Left cardiac atrium (tissue), 4 donors: ENCODE results near the gene PRPSAP1. TPM values are rescaled to one million over a fixed set of nuclear protein-coding genes. Genes with fewer than 3 reads are reported as not detected.
"Not testable (repeated sequence)": the region's sequence is repeated elsewhere in the genome, so short reads cannot be mapped to it uniquely, and the experiment has no call there.

Experiments
- ATAC-seq, 2 donors: fragments of 200-7000 bp; cut with Tn5 transposase; one replicate each; pipeline ENCODE4 v1.9.1; 2020; ENCODE audit warnings: mild to moderate bottlenecking in 2 of 2, moderate library complexity in 2 of 2
- DNase-seq: peaks from one replicate; pipeline ENCODE4 v3.0.0-alpha.2; 2020
- intact Hi-C, 2 donors: fragments of 100-400 bp; cut with DNase I; formaldehyde crosslinking; loops; one replicate each; pipeline versions ENCODE4 v1.14.1 to v1.15.1; 2022 to 2023
- total RNA-seq, 2 donors: library from RNA; stranded (reverse); fragmentation: NEBNext Ultra II Directional; extraction: Animal tissue kit (Norgen Biotek cat#: 25700); gene quantifications; one replicate each; pipeline ENCODE4 v1.2.1, GENCODE V29; 2021
- donor health status: DM: no; HTN: yes; CAD: no.
- donor health status: DM: no; HTN: yes; CAD: no; lungs with severe emphysema.
- donor health status: DM: yes; HTN: yes; CAD: no.
- donor health status: Dilated cardiomyopathy.

The PRPSAP1 gene
- total RNA-seq, 2 donors from 2014 or later, result 38.9 to 39.3 TPM

DNA sequence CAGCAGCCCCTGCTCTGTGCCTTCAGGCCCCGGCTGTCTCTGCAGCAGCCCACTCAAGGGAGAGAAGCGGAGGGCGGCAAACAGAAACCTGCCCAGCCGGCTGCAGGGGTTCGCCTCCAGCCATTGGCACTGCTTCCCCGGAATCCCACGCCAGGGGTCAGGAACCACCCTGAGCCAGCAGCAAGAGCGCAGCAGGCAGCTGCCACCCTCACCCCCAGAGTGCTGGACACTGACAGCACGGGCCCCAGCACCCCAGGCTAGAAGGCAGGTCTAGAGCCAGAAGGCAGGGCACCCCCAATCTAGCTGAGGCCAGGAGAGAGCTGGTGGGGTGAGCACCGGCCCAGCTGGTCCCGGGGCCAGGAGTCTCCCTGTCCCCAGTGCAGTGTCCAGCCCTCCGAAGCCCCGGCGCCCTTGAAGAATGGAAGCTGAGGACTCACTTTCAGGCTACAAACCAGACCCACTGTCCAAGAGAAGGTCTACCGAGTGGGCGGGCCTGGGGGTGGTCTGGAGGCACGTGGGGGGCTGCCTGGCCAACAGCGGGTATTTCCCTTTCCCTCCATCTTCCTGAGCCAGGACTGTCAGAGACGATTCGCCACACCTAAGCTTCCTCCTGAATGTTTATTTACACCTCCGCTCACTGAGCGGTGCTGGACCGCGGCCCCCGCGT lies 80.1 kb downstream of the PRPSAP1 start:
- DNase-seq (no peak), ATAC-seq (no peak)
- intact Hi-C loops, result loop anchor here in 1 of 2 donors (10.0 kb wide), 1 partner anchor 89 kb away; no protein-coding TSS in a partner anchor

DNA sequence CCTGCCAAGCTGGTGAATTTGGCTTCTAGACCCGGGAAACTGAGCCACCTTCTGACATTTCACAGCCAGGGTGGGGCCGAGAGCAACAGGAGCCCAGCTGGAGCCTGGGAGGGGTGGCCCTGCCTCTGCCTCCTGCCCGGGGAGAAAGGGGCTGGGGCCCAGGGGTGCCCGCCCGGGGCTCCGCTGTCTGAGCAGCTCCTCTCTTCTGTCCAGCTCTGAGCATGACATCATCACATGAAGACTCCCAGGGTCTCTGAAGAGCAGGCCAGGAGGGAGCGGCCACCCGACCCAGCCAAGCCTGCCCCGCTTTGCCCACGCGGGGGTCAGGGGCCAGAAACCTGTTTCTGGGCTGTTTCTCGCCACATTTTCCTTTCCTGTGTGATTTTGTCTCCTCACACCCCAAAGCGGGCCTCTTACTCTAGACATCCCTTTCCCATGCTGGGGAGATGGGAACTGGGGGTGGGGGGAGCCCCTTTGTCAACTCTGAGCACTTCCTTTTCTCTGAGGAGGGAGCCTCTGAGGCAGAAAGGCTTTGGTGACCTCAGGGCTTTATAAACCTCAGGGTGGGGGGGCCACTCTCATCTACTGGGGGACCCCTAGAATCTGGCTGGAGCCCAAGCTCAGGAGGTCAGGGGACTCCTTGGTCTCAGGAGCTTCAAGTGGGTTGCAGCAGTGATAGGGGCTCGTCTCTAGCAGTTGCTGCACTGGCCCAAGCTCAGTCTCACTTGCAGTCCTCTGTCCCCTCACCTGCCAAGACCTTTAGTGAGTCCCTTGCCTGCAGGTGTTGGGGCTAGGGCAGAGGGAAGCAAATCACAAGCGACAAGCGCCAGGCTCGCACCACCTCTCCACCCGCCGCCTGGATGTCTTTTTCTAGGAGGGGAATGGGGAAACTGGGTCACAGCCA lies 80.9 kb downstream of the PRPSAP1 start:
- DNase-seq, result no peak
- intact Hi-C loops, result loop anchor here in 1 of 2 donors (10.0 kb wide), 1 partner anchor 88 kb away; no protein-coding TSS in a partner anchor
- ATAC-seq, result peak; percentile 5 to 15

DNA sequence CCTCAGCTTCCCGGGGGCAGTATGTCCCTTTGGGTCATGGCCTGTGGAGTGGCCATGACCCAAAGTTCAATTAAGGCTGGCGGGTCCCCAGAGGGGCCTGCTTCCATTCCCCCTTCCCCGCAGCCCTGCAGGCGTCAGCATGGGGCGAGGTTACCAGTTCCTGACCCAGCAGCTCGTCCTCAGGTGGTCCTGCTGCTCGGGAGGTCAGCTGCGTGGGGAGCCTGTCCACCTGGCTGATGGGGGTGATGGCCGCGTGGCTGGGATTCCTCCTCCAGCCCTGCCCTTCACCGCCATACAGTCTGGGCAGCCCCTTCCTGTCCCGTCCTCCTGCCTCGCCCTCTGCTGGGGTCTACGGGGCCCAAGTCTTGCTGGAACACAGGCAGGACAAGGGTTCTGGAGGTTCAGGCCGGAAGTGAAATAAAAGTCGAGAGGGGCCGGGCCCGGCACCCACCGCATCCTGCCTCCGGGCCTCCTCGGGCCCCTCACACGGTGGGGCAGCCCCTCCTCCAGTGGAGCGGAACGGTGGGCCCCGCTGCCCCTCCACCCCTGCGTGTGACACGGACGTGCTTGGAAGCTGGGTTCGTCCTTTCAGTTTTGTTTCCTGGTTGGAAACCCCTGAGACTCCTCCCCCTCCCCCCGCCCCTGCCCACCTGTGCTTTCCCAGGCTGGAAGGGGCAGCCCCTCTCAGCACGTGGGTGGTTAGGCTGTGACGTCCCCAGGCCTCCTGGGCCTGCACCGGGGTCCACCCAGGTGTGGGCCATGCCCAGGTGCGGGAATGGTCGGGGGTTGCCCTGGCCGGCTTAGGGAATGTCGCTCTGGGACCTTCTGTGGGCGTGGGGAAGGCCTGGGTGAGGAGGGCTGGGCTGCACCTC lies 81.8 kb downstream of the PRPSAP1 start:
- ATAC-seq, result peak; percentile 4 to 13
- intact Hi-C loops, result loop anchor here in 1 of 2 donors (10.0 kb wide), 1 partner anchor 87 kb away; no protein-coding TSS in a partner anchor

DNA sequence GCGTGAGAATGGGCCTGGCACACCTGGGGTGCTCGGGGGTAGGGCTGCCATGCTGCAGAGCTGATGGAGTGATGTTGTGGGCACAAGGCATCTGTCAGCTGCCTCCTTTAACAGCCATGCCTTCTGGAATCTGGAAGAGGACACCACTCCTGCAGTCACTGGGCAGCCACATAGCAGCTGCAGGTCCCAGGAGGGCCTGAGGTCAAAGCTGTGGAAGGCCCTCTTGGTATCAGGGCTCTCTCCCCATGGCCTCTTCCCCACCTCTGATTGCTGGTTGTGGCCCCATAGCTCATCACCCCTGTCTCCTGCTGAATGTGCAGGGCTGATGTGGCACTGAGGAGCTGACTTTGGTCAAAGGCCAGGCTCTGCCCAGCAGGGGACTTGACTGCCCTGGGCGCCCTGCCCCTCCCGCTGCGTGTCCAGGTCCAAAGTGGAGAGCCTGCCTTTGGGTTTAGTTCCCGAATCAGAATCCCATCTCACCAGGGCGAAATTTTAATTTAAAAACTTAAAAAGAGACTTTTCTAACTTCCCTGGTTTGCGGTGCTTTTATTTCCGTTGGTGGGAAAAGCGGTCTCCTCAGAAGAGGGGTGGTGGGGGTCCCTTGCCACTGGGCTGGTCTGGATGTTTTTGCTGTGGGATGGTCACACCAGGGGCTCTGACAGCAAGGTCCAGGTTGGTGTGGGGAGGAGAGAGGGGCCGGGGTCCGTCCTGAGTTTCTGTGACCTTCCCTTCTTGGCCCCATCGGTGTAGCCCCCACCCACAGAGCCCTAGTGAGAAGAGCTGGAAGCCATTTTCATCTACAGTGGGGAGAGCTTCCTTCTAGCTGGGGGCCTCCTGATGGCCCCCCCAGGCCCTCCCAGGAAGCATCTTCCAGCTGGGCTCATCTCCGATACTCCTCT lies 82.7 kb downstream of the PRPSAP1 start:
- intact Hi-C loops, result loop anchor here in 1 of 2 donors (10.0 kb wide), 1 partner anchor 86 kb away; no protein-coding TSS in a partner anchor
- DNase-seq (no peak), ATAC-seq (no peak)

More for the DNA sequence above, 81.8 kb downstream of the PRPSAP1 start:
- no peak for DNase-seq

DNA sequence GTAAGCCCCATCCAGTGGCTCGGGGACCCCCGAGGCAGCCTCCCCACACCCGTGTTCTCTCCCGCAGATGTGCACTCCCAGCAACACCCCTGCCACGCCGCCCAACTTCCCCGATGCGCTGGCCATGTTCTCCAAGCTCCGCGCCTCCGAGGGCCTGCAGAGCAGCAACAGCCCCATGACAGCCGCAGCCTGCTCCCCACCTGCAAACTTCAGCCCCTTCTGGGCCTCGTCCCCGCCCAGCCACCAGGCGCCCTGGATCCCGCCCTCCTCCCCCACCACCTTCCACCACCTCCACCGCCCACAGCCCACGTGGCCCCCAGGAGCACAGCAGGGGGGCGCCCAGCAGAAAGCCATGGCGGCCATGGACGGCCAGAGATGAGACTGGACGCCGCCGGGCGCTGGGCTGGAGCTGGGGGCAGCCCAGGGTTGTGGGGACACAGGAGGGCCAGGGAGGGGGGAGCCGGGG lies 83.6 kb downstream of the PRPSAP1 start:
- ATAC-seq, result no peak
- no peak for DNase-seq
- intact Hi-C loops, result loop anchor here in 1 of 2 donors (10.0 kb wide), 1 partner anchor 85 kb away; no protein-coding TSS in a partner anchor

DNA sequence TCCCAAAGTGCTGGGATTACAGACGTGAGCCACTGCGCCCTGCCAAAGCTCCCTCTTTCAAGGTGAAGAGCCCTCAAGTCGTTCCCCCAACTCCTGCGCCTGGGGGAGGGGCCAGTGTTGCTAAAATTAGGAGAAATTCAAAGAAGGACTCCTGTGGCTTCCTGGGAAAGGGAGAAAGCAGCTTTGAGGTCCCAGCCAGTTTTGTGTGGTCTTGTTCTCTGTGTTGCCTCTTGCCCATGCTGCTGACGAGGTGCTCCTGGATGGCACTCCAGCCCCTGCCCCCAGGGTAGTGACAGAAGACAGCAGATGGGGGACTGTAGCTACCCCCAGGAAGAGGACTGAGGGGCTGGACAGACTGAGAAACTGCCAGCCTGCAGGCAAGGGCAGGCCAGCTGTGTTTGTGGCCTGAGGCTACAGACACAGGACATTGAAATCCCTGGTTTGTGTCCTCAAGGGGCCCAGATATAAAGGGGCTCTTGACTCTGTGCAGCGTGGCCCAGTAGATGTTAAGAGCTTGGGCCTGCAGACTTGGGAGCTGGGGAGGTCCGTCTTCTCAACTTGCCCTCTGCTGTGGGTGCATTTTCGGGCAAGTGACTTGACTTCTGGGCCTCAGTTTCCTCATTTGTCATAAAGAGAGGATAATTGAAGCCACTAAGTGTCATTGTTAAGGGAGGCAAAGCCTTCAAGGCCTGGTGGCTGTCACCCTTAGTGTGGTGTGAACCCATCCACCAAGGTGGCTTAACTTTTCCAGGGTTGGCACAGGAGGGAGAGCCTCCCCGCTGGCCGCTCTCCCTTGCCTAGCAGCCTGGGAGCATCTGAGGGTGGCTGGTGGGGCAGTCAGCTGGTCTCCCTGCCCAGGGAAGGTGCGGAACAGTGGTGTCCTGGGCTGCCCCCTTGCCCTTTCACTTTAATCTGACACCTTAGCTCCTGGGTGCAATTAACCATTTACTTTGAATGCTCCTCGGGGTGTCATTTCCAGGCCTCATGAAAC lies 84.4 kb downstream of the PRPSAP1 start:
- ATAC-seq, result no peak
- DNase-seq, result no peak
- intact Hi-C loops, result no loop called here

DNA sequence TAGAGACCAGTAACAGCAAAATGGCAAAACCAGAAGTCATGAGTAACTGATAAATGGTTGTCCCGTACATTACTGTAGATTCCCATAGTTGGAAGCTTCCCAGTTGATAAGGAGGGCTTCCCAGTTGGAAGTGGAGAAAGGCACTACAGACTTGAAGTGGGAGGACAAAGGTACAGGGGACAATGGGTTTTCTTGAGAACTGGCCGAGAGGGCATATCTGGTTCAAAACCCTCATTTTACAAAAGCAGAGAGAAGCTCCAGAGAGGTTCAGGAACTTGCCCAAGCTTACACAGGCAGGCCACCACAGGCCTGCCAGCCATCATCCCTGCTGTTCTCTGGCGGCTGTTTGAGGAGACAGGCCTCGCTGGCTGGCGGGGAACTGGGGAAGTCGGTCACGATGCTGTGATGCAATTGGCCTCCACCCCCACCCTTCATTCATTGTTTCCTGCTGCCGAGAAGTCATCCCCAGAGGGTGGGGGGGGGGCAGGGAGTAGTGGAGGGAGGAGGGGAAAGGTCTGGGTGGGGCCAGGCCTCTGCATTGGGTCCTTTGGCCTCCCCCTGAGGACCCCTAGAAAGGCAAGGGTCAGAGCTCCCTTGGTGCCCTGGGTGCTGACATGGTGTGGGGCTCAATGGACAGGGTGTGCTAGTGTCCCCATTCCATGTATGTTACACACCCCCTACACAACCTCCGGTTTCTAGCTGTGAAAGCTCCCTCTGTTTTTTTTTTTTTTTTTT lies 85.5 kb downstream of the PRPSAP1 start:
- DNase-seq (peak; percentile 86), ATAC-seq (peak; percentile 4 to 13)
- intact Hi-C loops, result no loop called here

DNA sequence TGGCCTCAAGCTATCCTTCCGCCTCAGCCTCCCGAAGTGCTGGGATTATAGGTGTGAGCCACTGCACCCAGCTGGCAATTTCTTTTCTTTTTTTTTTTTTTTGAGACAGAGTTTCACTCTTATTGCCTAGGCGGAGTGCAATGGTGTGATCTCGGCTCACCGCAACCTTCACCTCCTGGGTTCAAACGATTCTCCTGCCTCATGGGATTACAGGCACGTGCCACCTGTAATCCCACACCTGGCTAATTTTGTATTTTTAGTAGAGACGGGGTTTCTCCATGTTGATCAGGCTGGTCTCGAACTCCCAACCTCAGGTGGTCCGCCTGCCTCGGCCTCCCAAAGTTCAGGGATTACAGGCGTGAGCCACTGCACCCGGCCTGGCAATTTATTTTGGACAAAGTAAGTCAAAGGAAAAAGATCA lies 86.1 kb downstream of the PRPSAP1 start:
- ATAC-seq, DNase-seq, intact Hi-C loops: not testable (repeated sequence)

DNA sequence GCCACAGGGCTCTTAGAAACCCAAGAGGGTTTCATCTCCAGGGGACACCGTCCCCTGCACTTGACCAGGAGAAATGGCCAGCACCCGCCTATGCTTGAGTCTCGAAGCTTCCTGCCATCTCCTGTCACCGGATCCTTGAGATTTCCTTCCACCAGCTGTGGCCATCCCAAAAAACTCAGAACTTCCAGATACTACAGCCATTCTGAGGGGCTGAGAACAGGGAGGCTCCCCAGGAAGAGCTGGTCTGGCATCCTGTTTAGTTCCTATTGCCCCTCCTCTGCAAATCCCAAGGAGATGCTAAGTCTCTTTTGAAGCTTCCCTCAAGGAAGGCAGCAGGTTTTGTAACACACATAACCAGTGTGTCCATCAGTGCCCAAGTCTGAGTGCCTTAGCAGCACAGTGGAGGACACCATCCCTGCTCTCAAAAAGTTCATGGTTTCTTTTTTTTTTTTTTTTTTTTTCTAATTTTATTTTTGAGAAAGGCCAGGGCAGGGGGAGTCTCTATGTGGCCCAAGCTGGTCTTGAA lies 86.6 kb downstream of the PRPSAP1 start:
- no peak for ATAC-seq
- DNase-seq, result no peak
- intact Hi-C loops, result no loop called here

DNA sequence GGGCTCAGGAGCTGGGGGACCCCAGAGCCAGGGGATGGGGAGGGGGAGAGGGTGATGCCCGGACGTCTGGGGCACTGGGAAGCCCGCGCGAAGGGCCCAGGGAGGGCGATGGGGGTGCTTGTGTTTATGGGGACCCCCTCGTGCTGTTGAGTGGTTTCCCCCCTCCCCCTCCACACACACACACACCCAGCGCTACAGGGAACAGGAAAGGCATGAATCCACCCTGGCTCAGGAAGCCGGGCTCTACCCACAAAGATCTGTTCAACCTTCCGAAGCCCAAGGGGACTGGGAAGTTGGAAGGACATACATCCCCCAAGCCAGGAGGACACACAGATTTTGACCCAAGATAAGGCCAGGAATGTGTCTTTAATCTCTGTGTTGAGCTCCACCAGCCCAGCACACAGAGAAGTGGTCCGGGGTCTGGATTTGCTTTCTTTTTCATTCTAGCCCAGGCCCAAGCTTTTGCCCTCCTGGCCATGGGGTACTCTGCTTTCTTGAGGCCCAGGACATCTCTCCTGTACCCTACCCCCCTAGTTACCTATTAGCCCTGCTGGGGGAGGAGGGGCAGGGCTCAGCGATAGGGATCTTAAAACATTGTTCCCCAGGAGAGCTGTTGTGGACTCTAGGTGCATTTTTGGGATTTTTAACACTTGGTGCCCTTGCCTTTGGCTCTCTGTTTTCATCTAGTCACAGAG lies 87.3 kb downstream of the PRPSAP1 start:
- DNase-seq (no peak), ATAC-seq (no peak)
- intact Hi-C loops, result no loop called here

DNA sequence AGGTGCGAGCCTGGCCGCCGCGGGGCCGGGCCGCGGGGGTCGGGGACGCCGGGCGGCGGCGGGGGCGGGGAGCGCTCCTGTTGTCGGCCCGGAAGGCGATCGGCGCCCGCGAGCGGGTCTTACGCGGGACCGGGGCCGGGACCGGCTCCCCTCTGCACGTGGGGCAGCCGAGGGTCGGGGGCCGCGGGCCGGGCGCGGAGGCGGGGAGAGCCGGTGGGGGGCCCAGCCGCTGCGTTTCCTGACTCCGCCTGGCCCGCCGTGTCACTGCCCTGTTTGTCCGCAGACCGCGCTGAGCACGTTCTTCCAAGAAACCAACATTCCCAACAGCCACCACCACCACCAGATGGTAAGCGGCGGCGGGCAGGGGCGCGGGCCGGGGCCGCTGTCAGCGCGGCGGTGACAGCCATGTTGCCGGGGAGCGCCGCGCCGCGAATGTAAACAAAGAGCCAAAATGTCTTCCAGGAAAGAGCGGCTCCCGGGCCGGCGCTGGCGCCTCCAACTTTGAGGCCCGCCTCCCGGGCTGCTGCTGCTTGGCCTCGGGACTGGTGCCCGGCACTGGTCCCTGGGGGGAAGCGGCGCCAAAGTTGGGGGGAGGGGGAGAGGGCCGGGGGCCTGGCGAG lies 88.0 kb downstream of the PRPSAP1 start:
- ATAC-seq (peak; percentile 1 to 6), DNase-seq (peak; percentile 76)
- intact Hi-C loops, result no loop called here

DNA sequence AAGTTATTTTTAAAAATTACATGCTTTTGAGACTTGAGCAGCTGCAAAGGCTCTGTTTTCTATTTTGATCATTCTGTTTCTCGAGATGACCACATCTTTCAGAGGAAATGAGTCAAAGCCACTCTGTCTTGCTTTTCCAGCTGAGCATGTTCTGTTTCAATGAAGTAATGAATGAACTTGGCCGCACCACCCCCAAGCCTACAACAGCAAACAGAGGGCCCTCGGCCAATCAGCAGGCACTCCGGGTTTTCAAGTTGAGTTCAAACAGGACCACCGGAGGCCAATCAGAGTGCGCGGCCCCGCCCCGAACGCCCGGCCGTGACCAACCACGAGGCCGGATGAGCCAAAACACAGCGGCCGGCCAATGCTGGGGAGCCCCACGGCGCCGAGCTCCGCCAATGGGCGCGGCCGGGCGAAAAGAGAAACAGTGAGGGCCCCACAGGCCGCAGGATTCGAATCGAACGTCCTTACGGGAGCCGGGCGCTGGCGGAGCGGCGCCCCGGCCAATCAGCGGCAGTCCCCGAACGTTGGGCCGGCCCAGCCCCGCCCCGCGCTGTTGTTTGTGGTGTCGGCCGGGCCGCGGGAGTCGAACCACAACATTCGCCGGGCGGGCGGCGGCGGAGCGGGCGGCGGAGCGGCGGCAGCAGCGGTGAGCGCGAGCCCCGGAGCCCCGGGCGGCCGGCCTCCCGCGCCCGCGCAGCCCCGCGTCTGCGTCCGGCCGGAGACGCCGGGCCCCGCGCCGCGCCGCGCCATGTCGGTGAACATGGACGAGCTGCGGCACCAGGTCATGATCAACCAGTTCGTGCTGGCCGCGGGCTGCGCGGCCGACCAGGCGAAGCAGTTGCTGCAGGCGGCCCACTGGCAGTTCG lies 88.7 kb downstream of the PRPSAP1 start, which contains the start of gene UBALD2:
TSS of gene UBALD2 (plus strand) at position 594 of the 869 bp plus-strand sequence. CDS start at position 752, 158 bp downstream.
- DNase-seq, result peak; percentile 100
- intact Hi-C loops, result no loop called here
- ATAC-seq, result peak; percentile 96 to 97

DNA sequence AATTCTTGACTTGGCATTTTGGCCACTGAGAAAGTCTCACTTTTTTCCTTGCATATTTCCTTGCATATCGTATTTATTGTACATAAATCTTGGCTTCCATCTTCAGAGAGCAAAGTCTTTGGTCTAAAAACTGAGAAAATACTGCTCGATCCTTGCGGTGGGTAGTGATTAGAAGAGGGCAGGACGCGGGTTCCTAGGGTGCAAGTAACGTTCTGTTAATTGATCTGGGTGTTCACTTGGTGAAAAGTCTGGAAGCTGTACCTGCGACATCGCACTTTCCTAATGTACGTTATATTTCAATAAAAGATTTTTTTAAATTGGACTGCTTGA lies 89.3 kb downstream of the PRPSAP1 start:
- intact Hi-C loops, result no loop called here
- DNase-seq, result no peak

DNA sequence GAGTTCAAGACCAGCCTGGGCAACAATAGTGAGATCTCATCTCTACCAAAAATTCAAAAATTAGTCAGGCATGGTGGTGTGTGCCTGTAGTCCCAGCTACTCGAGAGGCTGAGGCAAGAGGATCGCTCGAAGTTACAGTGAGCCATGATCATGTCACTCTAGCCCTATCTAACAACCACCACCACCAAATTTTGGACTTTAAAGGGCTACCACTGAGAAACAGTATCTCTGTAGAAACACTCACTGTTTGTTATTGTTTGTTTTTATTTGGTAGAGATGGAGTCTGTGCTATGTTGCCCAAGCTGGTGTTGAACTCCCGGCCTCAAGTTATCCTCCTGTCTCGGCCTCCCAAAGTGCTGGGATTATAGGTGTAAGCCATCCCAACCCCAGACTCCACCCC lies 89.8 kb downstream of the PRPSAP1 start:
- DNase-seq, result no peak
- ATAC-seq, result no peak
- intact Hi-C loops, result no loop called here

More for the DNA sequence above, 89.3 kb downstream of the PRPSAP1 start:
- ATAC-seq, result no peak
